ENCODE measurements around the gene CALML5. TPM values are rescaled to one million over a fixed set of nuclear protein-coding genes. Genes with fewer than 3 reads are reported as not detected.

CALML5 gene
- total RNA-seq, 2 experiments from 2014 or later, result not detected

- Histone ChIP-seq H3K9me2 (ENCODE audit: insufficient read depth, low read length) (no peaks in the 10 kb centered on the region), H3K27ac (ENCODE audit: low read depth, low read length, poor library complexity, severe bottlenecking) (no peak overlapping the region), H3K9me3 (ENCODE audit: low read length) (no peaks in the 10 kb centered on the region), H3K4me1 (ENCODE audit: insufficient read depth, low read length, poor library complexity, severe bottlenecking) (no peaks in the 10 kb centered on the region), H4K20me1 (ENCODE audit: insufficient read depth, low read length) (no peaks in the 10 kb centered on the region), H3K79me2 (ENCODE audit: insufficient read depth, low read depth, low read length) (no peaks in the 10 kb centered on the region), H2AFZ (ENCODE audit: low read length) (no peak overlapping the region), H3K36me3 (ENCODE audit: insufficient read depth, low read length) (no peaks in the 10 kb centered on the region), H3K4me2 (ENCODE audit: low read length) (no peak overlapping the region), H3K4me3 (ENCODE audit: low read depth, low read length, poor library complexity, severe bottlenecking) (no peak overlapping the region)
- DNase-seq (ENCODE audit: low spot score), result no peak
- TF ChIP-seq EZH2phosphoT487 (IDR thresholded peaks at IDR 0.05; ENCODE audit: borderline replicate concordance, low read depth, low read length) (no peak), CTCF (conservative IDR thresholded peaks at IDR 0.05; ENCODE audit: low read length) (no peak)
- no TSS peak for BruUV-seq (replicated peaks)
- intact Hi-C loops (cut with micrococcal nuclease; ENCODE audit: unreplicated experiment), result no loop called here
- ChIA-PET POLR2A (interaction anchor here (2.3 kb wide), 1 partner anchor 20 kb away, joined by 5 read pairs; no protein-coding TSS in a partner anchor), CTCF (ENCODE audit: unreplicated experiment) (no interaction called here)
Measured at GRCh38 chr10:5529702-5530411, 30.5 kb upstream of the CALML5 start.

GRCh38 chr10:5528989-5529701 is 29.8 kb upstream of the CALML5 start:
- Histone ChIP-seq H2AFZ (ENCODE audit: low read length) (no peak overlapping the region), H3K4me2 (ENCODE audit: low read length) (no peak overlapping the region), H3K4me3 (ENCODE audit: low read depth, low read length, poor library complexity, severe bottlenecking) (no peak overlapping the region), H3K9me2 (ENCODE audit: insufficient read depth, low read length) (no peaks in the 10 kb centered on the region), H3K27ac (ENCODE audit: low read depth, low read length, poor library complexity, severe bottlenecking) (no peak overlapping the region), H4K20me1 (ENCODE audit: insufficient read depth, low read length) (no peaks in the 10 kb centered on the region), H3K36me3 (ENCODE audit: insufficient read depth, low read length) (no peaks in the 10 kb centered on the region), H3K9me3 (ENCODE audit: low read length) (no peaks in the 10 kb centered on the region), H3K4me1 (ENCODE audit: insufficient read depth, low read length, poor library complexity, severe bottlenecking) (no peaks in the 10 kb centered on the region), H3K79me2 (ENCODE audit: insufficient read depth, low read depth, low read length) (no peaks in the 10 kb centered on the region)
- POLR2A ChIA-PET, result interaction anchor here (0.7 to 2.3 kb wide), 2 partner anchors 21 to 1099 kb away, joined by 3 to 5 read pairs; no protein-coding TSS in a partner anchor
- CTCF ChIA-PET (ENCODE audit: unreplicated experiment), result no interaction called here
- DNase-seq (ENCODE audit: low spot score), result no peak
- TF ChIP-seq CTCF (conservative IDR thresholded peaks at IDR 0.05; ENCODE audit: low read length) (no peak), EZH2phosphoT487 (IDR thresholded peaks at IDR 0.05; ENCODE audit: borderline replicate concordance, low read depth, low read length) (no peak)
- intact Hi-C loops (cut with micrococcal nuclease; ENCODE audit: unreplicated experiment), result no loop called here
- BruUV-seq (replicated peaks), result no TSS peak
